Mesenchymal stem cell (in vitro differentiated cells and primary cell): ENCODE measurements around the gene CUX1.

Source experiments
- DNase-seq: peaks from one replicate; pipeline ENCODE4 v3.0.0-alpha.2; 2013
- H2AFZ ChIP-seq: one replicate; pipeline ENCODE4 v1.6.1; 2013; ENCODE audit warnings: low read depth, mild to moderate bottlenecking, control low read depth, inconsistent platforms, low read length, moderate library complexity
- H2AK5ac ChIP-seq: 2 replicates; pipeline ENCODE4 v1.6.1; 2013; ENCODE audit warnings: low read length, moderate library complexity, mild to moderate bottlenecking, inconsistent platforms; ENCODE audit not compliant: severe bottlenecking
- H2BK120ac ChIP-seq: one replicate; pipeline ENCODE4 v1.6.1; 2013; ENCODE audit warnings: low read depth, mild to moderate bottlenecking, inconsistent platforms, low read length, moderate library complexity
- H2BK12ac ChIP-seq, 2 experiments: one replicate each; pipeline ENCODE4 v1.6.1; 2013; ENCODE audit warnings: inconsistent platforms in 2 of 2, low read length in 2 of 2, mild to moderate bottlenecking in 2 of 2, moderate library complexity in 2 of 2, control low read depth in 1 of 2
- H2BK15ac ChIP-seq: one replicate; pipeline ENCODE4 v1.6.1; 2013; ENCODE audit warnings: mild to moderate bottlenecking, low read depth, inconsistent platforms; ENCODE audit not compliant: poor library complexity, severe bottlenecking
- H2BK5ac ChIP-seq: 2 replicates; pipeline ENCODE4 v1.6.1; 2013; ENCODE audit warnings: low read depth, mild to moderate bottlenecking, low read length, control low read depth, inconsistent platforms; ENCODE audit not compliant: poor library complexity, severe bottlenecking
- H3K14ac ChIP-seq, 2 experiments: one replicate each; pipeline ENCODE4 v1.6.1; 2013; ENCODE audit warnings: inconsistent platforms in 2 of 2, low read length in 2 of 2, control low read depth in 1 of 2, mild to moderate bottlenecking in 1 of 2, moderate library complexity in 1 of 2
- H3K18ac ChIP-seq, 2 experiments: one replicate each; pipeline ENCODE4 v1.6.1; 2013; ENCODE audit warnings: inconsistent platforms in 2 of 2, low read length in 2 of 2, control low read depth in 1 of 2, low read depth in 1 of 2, mild to moderate bottlenecking in 1 of 2
- H3K23ac ChIP-seq, 2 experiments: one replicate each; pipeline ENCODE4 v1.6.1; 2013; ENCODE audit warnings: inconsistent platforms in 2 of 2, low read length in 2 of 2, mild to moderate bottlenecking in 2 of 2, moderate library complexity in 2 of 2, control low read depth in 1 of 2
- H3K27ac ChIP-seq: 2 replicates; pipeline ENCODE4 v1.5.1; 2013; ENCODE audit warnings: mild to moderate bottlenecking, moderate library complexity, low read length, control low read depth, inconsistent platforms; ENCODE audit not compliant: poor library complexity, severe bottlenecking
- H3K27me3 ChIP-seq, 2 experiments: 2 replicates each; pipeline versions ENCODE4 v1.6.1 to v1.7.0; 2013; ENCODE audit warnings: low read length in 2 of 2, mild to moderate bottlenecking in 2 of 2, moderate library complexity in 2 of 2, control low read depth in 1 of 2, inconsistent platforms in 1 of 2; ENCODE audit not compliant: control insufficient read depth in 1 of 2, insufficient read depth in 1 of 2
- H3K36me3 ChIP-seq, 2 experiments: 2 replicates each; pipeline versions ENCODE4 v1.6.1 to v1.7.0; 2013; ENCODE audit warnings: low read length in 2 of 2, control low read depth in 1 of 2, inconsistent platforms in 1 of 2, low read depth in 1 of 2, mild to moderate bottlenecking in 1 of 2; ENCODE audit not compliant: insufficient read depth in 2 of 2, control insufficient read depth in 1 of 2
- H3K4ac ChIP-seq, 2 experiments: one replicate each; pipeline ENCODE4 v1.6.1; 2013; ENCODE audit warnings: inconsistent platforms in 2 of 2, low read length in 2 of 2, mild to moderate bottlenecking in 2 of 2, moderate library complexity in 2 of 2, control low read depth in 1 of 2, low read depth in 1 of 2
- H3K4me1 ChIP-seq: 2 replicates; pipeline ENCODE4 v1.6.1; 2013; ENCODE audit warnings: low read depth, low read length, control low read depth; ENCODE audit not compliant: control insufficient read depth, insufficient read depth
- H3K4me2 ChIP-seq: 2 replicates; pipeline ENCODE4 v1.6.1; 2013; ENCODE audit warnings: low read length, mild to moderate bottlenecking, inconsistent platforms; ENCODE audit not compliant: poor library complexity, severe bottlenecking
- H3K4me3 ChIP-seq, 2 experiments: 2 replicates each; pipeline versions ENCODE4 v1.5.1 to v1.7.0; 2013; ENCODE audit warnings: low read length in 2 of 2, mild to moderate bottlenecking in 2 of 2, control low read depth in 1 of 2, low read depth in 1 of 2; ENCODE audit not compliant: insufficient read depth in 1 of 2
- H3K79me1 ChIP-seq: replicated peaks from 2 replicates; pipeline ENCODE4 v1.6.1; 2013; ENCODE audit warnings: mild to moderate bottlenecking, control low read depth, low read length, inconsistent platforms; ENCODE audit not compliant: poor library complexity, severe bottlenecking
- H3K9ac ChIP-seq: 2 replicates; pipeline ENCODE4 v1.7.0; 2013; ENCODE audit warnings: mild to moderate bottlenecking, low read length, moderate library complexity
- H3K9me3 ChIP-seq: 2 replicates; pipeline ENCODE4 v1.7.0; 2013; ENCODE audit warnings: mild to moderate bottlenecking, low read length; ENCODE audit not compliant: control insufficient read depth
- H4K8ac ChIP-seq: one replicate; pipeline ENCODE4 v1.6.1; 2013; ENCODE audit warnings: inconsistent platforms, mild to moderate bottlenecking, low read length, moderate library complexity
- H4K91ac ChIP-seq: one replicate; pipeline ENCODE4 v1.6.1; 2013; ENCODE audit warnings: mild to moderate bottlenecking, low read length, inconsistent platforms
- WGBS: methylation state at CpG from one replicate; pipeline ENCODE4 v1.1.7; 2013; ENCODE audit warnings: mixed read lengths; 5-methylcytosine and 5-hydroxymethylcytosine counted together

Gene CUX1

GRCh38 chr7:101780281-101780680, 37.1 kb upstream of the CUX1 start:
- H3K4me3 ChIP-seq: no peak overlapping the region
- H2BK5ac ChIP-seq: no peak overlapping the region
- H3K23ac ChIP-seq: no peak overlapping the region
- no peaks in the 10 kb centered on the region for H3K9me3 ChIP-seq
- no peaks in the 10 kb centered on the region for H3K36me3 ChIP-seq
- no peak overlapping the region for H2AK5ac ChIP-seq
- H3K27ac ChIP-seq: no peak overlapping the region
- no peak overlapping the region for H4K8ac ChIP-seq
- no peak overlapping the region for H2BK12ac ChIP-seq
- no peak overlapping the region for H4K91ac ChIP-seq
- peaks cover 51 to 86% of the 10 kb centered on the region in 2 experiments for H3K27me3 ChIP-seq
- no peak overlapping the region for H2BK15ac ChIP-seq
- H3K79me1 ChIP-seq: no peaks in the 10 kb centered on the region
- no peak overlapping the region for H3K4me2 ChIP-seq
- H3K18ac ChIP-seq: no peak overlapping the region
- H2BK120ac ChIP-seq: no peak overlapping the region
- DNase-seq: no peak
- no peak overlapping the region for H3K14ac ChIP-seq
- H3K4me1 ChIP-seq: no peaks in the 10 kb centered on the region
- no peak overlapping the region for H3K4ac ChIP-seq
- 65% methylated on average over 3 of the region's 3 CpGs for WGBS
- no peak overlapping the region for H2AFZ ChIP-seq
- H3K9ac ChIP-seq: no peak overlapping the region

GRCh38 chr7:101781439-101781838, 36.0 kb upstream of the CUX1 start:
- no peak overlapping the region for H2AK5ac ChIP-seq
- no peak overlapping the region for H3K18ac ChIP-seq
- H2BK120ac ChIP-seq: no peak overlapping the region
- no peaks in the 10 kb centered on the region for H3K4me1 ChIP-seq
- H3K9me3 ChIP-seq: no peaks in the 10 kb centered on the region
- no peak overlapping the region for H2BK12ac ChIP-seq
- H3K4ac ChIP-seq: no peak overlapping the region
- H3K9ac ChIP-seq: no peak overlapping the region
- no peak overlapping the region for H2BK15ac ChIP-seq
- peaks cover 39 to 86% of the 10 kb centered on the region in 2 experiments for H3K27me3 ChIP-seq
- H4K8ac ChIP-seq: no peak overlapping the region
- no peak for DNase-seq
- H4K91ac ChIP-seq: no peak overlapping the region
- no peak overlapping the region for H2BK5ac ChIP-seq
- H3K14ac ChIP-seq: no peak overlapping the region
- no peak overlapping the region for H3K4me2 ChIP-seq
- H3K79me1 ChIP-seq: no peaks in the 10 kb centered on the region
- no peak overlapping the region for H3K27ac ChIP-seq
- no peak overlapping the region for H3K4me3 ChIP-seq
- no peaks in the 10 kb centered on the region for H3K36me3 ChIP-seq
- 90% methylated on average over 8 of the region's 8 CpGs for WGBS
- no peak overlapping the region for H2AFZ ChIP-seq
- no peak overlapping the region for H3K23ac ChIP-seq

GRCh38 chr7:101782476-101782875, 35.0 kb upstream of the CUX1 start:
- Histone ChIP-seq H3K36me3 (no peaks in the 10 kb centered on the region), H2BK5ac (no peak overlapping the region), H2BK120ac (no peak overlapping the region), H3K4me1 (no peaks in the 10 kb centered on the region), H3K4ac (no peak overlapping the region), H3K79me1 (no peaks in the 10 kb centered on the region), H3K9me3 (no peaks in the 10 kb centered on the region), H3K18ac (no peak overlapping the region), H4K91ac (no peak overlapping the region), H3K23ac (no peak overlapping the region), H3K27ac (no peak overlapping the region), H4K8ac (no peak overlapping the region), H3K27me3 (peaks cover 36 to 80% of the 10 kb centered on the region in 2 experiments), H3K14ac (no peak overlapping the region), H2BK15ac (no peak overlapping the region), H2BK12ac (no peak overlapping the region), H3K4me2 (no peak overlapping the region), H2AK5ac (no peak overlapping the region), H3K4me3 (no peak overlapping the region), H2AFZ (no peak overlapping the region), H3K9ac (no peak overlapping the region)
- 83% methylated on average over 3 of the region's 3 CpGs for WGBS
- no peak for DNase-seq

- Histone ChIP-seq H4K8ac (no peak overlapping the region), H3K4me3 (no peak overlapping the region), H3K23ac (no peak overlapping the region), H4K91ac (no peak overlapping the region), H3K4ac (no peak overlapping the region), H2AFZ (no peak overlapping the region), H3K79me1 (no peaks in the 10 kb centered on the region), H3K18ac (no peak overlapping the region), H3K4me2 (no peak overlapping the region), H3K36me3 (no peaks in the 10 kb centered on the region), H3K14ac (no peak overlapping the region), H3K27ac (no peak overlapping the region), H2AK5ac (no peak overlapping the region), H2BK120ac (no peak overlapping the region), H2BK5ac (no peak overlapping the region), H3K4me1 (no peaks in the 10 kb centered on the region), H3K9me3 (peaks cover 2% of the 10 kb centered on the region), H2BK12ac (no peak overlapping the region), H2BK15ac (no peak overlapping the region), H3K9ac (no peak overlapping the region), H3K27me3 (peaks cover 31 to 78% of the 10 kb centered on the region in 2 experiments)
- no peak for DNase-seq
- 83% methylated on average over 3 of the region's 3 CpGs for WGBS
These were observed 34.5 kb upstream of the CUX1 start for GRCh38 chr7:101782896-101783295.
